Measurements from ENCODE around the gene ME2. TPM values are rescaled to one million over a fixed set of nuclear protein-coding genes. Genes with fewer than 3 reads are reported as not detected.

ME2 gene
- total RNA-seq, 2 experiments from 2014 or later: 138 to 141 TPM

- Mint-ChIP-seq H3K36me3 (ENCODE audit: low read depth) (no peaks in the 10 kb centered on the region), H3K9me3 (no peaks in the 10 kb centered on the region), H3K27me3 (peaks cover 3% of the 10 kb centered on the region), H3K4me1 (ENCODE audit: low read depth) (no peaks in the 10 kb centered on the region), H3K4me3 (no peak overlapping the region), H3K27ac (no peak overlapping the region)
- intact Hi-C loops (cut with micrococcal nuclease): no loop called here
- no peak for DNase-seq
- no peak for TF ChIP-seq CTCF (IDR thresholded peaks at IDR 0.05)
- CTCF ChIA-PET: no interaction called here
- ATAC-seq: no peak
- POLR2A ChIA-PET: no interaction called here
These were observed 18.9 kb upstream of the ME2 start for GRCh38 chr18:50859793-50860555.

- Mint-ChIP-seq H3K27me3 (peaks cover 3% of the 10 kb centered on the region), H3K36me3 (ENCODE audit: low read depth) (no peaks in the 10 kb centered on the region), H3K4me1 (ENCODE audit: low read depth) (no peaks in the 10 kb centered on the region), H3K9me3 (no peaks in the 10 kb centered on the region), H3K27ac (no peak overlapping the region), H3K4me3 (no peak overlapping the region)
- no peak for DNase-seq
- intact Hi-C loops (cut with micrococcal nuclease): no loop called here
- ATAC-seq: no peak
- ChIA-PET POLR2A (no interaction called here), CTCF (no interaction called here)
- no peak for TF ChIP-seq CTCF (IDR thresholded peaks at IDR 0.05)
These were observed 17.3 kb upstream of the ME2 start for GRCh38 chr18:50861617-50862016.

GRCh38 chr18:50862401-50862800 lies 16.5 kb upstream of the ME2 start:
- no peak overlapping the region for H3K27ac Mint-ChIP-seq
- CTCF ChIA-PET: interaction anchor here (1.6 kb wide), 1 partner anchor 42 kb away, joined by 3 read pairs; no protein-coding TSS in a partner anchor
- no peak overlapping the region for H3K4me3 Mint-ChIP-seq
- no peak for DNase-seq
- ATAC-seq: no peak
- no peak for TF ChIP-seq CTCF (IDR thresholded peaks at IDR 0.05)
- H3K4me1 Mint-ChIP-seq (ENCODE audit: low read depth): no peaks in the 10 kb centered on the region
- intact Hi-C loops (cut with micrococcal nuclease): no loop called here
- H3K27me3 Mint-ChIP-seq: peaks cover 3% of the 10 kb centered on the region
- H3K9me3 Mint-ChIP-seq: no peaks in the 10 kb centered on the region
- H3K36me3 Mint-ChIP-seq (ENCODE audit: low read depth): no peaks in the 10 kb centered on the region
- POLR2A ChIA-PET: no interaction called here

GRCh38 chr18:50863840-50864375 lies 15.0 kb upstream of the ME2 start:
- intact Hi-C loops (cut with micrococcal nuclease): no loop called here

More at GRCh38 chr18:50863840-50864375, 15.0 kb upstream of the ME2 start:
- no peak overlapping the region for H3K27ac Mint-ChIP-seq
- no peak for TF ChIP-seq CTCF (IDR thresholded peaks at IDR 0.05)
- H3K4me3 Mint-ChIP-seq: no peak overlapping the region
- ChIA-PET CTCF (interaction anchor here (1.2 to 1.3 kb wide), 2 partner anchors 11 to 102 kb away, joined by 3 to 4 read pairs; no protein-coding TSS in a partner anchor), POLR2A (interaction anchor here (0.6 kb wide), 1 partner anchor 14 kb away, joined by 3 read pairs; no protein-coding TSS in a partner anchor)
- no peak for ATAC-seq
- H3K36me3 Mint-ChIP-seq (ENCODE audit: low read depth): no peaks in the 10 kb centered on the region
- H3K9me3 Mint-ChIP-seq: no peaks in the 10 kb centered on the region
- peaks cover 3% of the 10 kb centered on the region for H3K27me3 Mint-ChIP-seq
- H3K4me1 Mint-ChIP-seq (ENCODE audit: low read depth): no peaks in the 10 kb centered on the region
- DNase-seq: no peak

Measured in activated CD8-positive, alpha-beta T cell treated with anti-CD3 and anti-CD28 coated beads for 36 hours (primary cell).